GM18502 (cell line): Measurements from ENCODE around the gene KEAP1.
"Not testable (repeated sequence)": the region's sequence is repeated elsewhere in the genome, so short reads cannot be mapped to it uniquely, and the experiment has no call there.

Experiments used
- ATAC-seq: cut with Tn5 transposase; IDR thresholded peaks from one replicate; pipeline ENCODE4 v1.9.1; 2021; ENCODE audit warnings: mild to moderate bottlenecking; ENCODE audit not compliant: unreplicated experiment, poor library complexity

KEAP1 gene

DNA sequence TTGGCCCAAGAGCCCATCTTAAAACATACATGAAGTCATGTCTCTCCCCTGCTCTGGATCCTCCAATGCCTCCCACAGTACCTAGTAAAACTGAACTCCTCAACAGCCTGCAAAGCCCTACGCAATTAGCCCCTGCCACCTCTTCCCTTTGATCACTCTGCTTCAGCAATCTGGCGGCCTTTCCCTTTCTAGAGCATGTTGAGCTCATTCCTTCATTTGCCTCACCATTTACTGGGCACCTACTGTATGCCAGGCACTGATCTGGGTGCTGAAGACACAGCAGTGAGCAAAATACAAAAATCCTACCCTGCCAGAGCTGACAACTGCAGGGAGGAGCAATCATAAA, 2.9 kb downstream of the KEAP1 start:
- ATAC-seq = no peak

- ATAC-seq = no peak
Observed at GRCh38 chr19:10499550-10500246, 3.5 kb downstream of the KEAP1 start.

- ATAC-seq = no peak
Observed at GRCh38 chr19:10497371-10497770, 5.8 kb downstream of the KEAP1 start.

- no peak for ATAC-seq
Observed at GRCh38 chr19:10491472-10492047, 11.6 kb downstream of the KEAP1 start.

- ATAC-seq = no peak
Observed at GRCh38 chr19:10486551-10486950, 16.6 kb downstream of the KEAP1 start.

DNA sequence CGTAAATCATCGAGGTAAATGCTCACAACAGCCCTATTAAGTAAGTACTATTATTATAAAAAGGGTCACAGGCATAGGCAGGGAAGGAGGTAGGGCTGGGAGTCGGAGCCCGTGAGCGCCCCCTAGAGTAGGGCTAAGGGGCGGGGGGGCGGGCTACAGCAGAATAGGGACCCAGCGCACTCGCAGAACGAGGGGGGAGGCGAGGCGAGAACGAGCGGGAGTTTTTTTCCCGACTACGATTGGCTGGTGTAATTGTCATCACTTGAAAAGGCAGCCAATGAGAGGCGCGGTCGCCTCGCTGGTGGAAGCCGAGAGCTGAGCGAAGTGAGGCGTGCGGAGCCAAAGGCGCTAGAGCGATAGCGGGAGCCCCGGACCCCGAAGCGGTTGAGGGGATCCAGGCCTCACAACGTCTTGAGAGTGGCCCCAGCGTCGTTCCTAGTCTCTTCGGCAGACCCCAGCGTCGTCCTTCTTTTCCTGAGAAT, 24.2 kb downstream of the KEAP1 start:
- ATAC-seq = no peak

GRCh38 chr19:10478476-10478875, 24.7 kb downstream of the KEAP1 start:
- no peak for ATAC-seq

GRCh38 chr19:10474962-10475451, 28.1 kb downstream of the KEAP1 start:
- ATAC-seq = no peak

GRCh38 chr19:10473192-10473591, 30.0 kb downstream of the KEAP1 start:
- ATAC-seq = no peak

DNA sequence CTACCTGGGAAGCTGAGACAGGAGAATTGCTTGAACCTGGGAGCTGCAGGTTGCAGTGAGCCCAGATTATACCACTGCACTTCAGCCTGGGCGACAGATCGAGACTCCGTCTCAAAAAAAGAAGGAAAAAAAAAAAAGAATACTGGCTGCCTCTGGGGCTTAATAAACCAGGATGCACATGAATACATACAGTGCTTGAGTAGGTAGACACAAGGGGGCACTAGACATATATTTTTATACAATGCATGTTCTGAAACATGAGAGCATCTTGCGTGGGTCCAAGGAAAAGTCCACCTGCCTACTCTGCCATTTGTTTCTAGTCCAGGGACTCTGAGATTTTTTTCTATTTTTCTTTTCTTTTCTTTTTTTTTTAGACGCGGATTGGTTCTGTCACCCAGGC, 31.2 kb downstream of the KEAP1 start:
- ATAC-seq = no peak

DNA sequence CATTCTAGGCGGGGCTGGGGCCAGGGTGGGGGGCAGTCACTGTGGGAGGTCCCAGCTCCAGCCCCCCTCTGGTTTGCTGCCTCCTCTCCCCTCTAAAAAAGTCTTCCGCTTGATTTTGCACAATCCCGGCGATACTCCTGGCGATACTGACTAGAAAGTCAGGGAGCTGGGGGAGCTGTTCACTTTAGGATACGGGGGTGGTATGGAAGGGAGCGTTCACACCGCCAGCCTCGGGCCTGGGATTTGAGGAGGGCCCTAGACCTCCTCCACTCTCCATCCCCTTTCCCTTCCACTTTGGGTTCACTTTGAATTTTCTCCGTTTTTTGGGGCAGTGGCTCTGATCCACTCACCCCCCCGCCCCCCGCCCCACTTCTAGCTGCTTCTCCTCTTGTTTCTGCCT, 35.0 kb downstream of the KEAP1 start:
- no peak for ATAC-seq

DNA sequence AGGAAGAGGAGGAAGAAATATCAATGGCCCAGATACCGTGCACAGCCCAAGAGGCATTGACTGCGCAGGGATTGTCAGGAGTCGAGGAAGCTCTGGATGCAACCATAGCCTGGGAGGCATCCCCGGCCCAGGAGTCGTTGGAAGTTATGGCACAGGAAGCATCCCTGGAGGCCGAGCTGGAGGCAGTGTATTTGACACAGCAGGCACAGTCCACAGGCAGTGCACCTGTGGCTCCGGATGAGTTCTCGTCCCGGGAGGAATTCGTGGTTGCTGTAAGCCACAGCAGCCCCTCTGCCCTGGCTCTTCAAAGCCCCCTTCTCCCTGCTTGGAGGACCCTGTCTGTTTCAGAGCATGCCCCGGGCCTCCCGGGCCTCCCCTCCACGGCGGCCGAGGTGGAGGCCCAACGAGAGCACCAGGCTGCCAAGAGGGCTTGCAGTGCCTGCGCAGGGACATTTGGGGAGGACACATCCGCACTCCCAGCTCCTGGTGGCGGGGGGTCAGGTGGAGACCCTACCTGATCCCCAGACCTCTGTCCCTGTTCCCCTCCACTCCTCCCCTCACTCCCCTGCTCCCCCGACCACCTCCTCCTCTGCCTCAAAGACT, 36.0 kb downstream of the KEAP1 start:
- no peak for ATAC-seq

DNA sequence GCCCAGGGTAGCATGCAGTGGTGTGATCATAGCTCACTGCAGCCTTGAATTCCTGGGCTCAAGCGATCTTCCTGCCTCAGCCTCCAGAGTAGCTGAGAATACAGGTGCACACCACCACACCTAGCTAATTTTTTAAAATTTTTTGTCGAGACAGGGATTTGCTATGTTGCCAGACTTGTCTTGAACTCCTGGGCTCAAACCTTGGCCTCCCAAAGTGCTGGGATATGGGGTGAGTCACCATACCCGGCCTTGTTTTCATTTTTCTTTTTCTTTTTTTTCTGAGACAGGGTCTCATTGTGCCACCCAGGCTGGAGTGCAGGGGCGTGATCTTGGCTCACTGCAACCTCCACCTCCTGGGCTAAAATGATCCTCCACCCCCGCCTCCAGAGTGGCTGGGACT, 38.7 kb downstream of the KEAP1 start:
- no peak for ATAC-seq

- no peak for ATAC-seq
Observed at GRCh38 chr19:10462557-10462956, 40.6 kb downstream of the KEAP1 start.

DNA sequence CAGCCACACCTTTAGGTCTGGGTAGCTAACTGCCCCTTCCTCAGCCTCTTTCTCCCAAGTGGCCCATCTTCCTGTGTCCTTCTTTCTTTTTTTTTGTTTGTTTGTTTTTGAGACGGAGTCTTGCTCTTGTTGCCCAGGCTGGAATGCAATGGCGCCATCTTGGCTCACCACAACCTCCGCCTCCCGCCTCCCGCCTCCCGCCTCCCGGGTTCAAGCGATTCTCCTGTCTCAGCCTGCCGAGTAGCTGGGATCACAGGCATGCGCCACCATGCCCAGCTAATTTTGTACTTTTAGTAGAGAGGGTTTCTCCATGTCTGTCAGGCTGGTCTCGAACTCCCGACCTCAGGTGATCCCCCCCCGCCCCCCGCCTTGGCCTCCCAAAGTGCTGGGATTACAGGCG, 41.1 kb downstream of the KEAP1 start:
- not testable (repeated sequence) for ATAC-seq

DNA sequence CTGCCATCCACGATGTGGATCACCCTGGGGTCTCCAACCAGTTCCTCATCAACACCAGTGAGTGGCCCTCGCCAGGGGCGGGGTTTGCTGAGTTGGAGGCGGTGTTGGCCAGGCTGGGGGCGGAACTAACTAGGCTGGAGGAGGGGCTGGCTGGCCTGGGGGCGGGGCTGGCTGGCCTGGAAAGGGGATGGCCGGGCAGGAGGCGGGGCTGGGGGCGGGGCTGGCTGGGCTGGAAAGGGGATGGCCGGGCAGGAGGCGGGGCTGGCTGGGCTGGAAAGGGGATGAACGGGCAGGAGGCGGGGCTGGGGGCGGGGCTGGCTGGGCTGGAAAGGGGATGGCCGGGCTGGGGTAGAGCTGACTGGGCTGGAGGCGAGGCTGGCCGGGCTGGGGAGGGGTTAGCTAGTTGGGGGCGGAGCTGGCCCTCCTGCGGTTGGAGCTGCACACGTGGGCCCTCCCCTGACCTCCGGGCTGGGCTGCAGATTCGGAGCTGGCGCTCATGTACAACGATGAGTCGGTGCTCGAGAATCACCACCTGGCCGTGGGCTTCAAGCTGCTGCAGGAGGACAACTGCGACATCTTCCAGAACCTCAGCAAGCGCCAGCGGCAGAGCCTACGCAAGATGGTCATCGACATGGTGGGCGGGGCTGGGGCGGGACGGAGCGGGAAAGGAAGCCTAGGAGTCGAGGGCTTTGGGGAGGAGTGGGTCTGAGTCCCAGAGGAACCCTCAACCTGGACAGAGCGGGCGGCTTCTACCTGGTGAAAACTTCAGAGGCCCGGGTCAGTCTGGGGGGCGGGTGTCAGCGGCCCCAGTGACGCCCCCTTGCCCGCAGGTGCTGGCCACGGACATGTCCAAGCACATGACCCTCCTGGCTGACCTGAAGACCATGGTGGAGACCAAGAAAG, 41.9 kb downstream of the KEAP1 start:
- peak; percentile 84 for ATAC-seq

- ATAC-seq = no peak
Observed at GRCh38 chr19:10460714-10461046, 42.5 kb downstream of the KEAP1 start.

DNA sequence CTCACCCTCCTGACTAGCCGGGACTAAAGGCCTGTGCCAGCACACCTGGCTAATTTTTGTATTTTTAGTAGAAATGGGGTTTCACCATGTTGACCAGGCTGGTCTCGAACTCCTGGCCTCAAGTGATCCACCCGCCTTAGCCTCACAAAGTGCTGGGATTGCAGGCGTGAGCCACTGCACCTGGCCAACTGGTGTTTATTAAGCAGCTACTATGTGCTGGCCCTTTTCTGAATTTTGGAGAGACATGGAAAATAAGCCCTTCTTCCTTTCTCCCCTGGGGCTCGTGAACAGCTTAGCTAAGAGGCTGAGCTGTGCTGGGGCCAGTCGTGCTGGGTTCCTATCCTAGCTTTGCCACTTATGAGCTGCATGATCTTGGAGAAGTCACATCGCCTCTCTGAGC, 44.4 kb downstream of the KEAP1 start:
- ATAC-seq = not testable (repeated sequence)

DNA sequence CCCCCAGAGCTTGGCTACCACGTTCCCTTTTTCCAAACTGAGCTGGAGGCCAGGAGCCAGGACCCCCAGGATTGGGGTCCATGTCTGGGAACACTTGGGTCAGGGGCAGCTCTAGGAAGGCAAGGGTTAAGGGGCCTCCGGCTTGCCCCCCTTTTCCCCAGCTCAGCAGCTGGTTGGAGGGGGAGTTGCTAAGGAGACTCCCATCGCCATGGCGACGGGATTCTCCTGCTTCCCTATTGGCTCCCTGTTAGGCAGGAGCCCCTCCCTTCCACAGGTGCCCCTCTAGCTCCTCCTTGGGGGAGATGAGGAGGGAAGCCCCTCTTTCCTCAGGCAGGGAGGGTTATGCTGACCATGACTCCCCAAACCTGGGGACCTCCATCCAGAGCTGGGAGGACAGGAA, 48.9 kb downstream of the KEAP1 start:
- no peak for ATAC-seq

- ATAC-seq = no peak
Observed at GRCh38 chr19:10453852-10454251, 49.3 kb downstream of the KEAP1 start.
